HG02798 (cell line): ENCODE results near the gene ARID5A.
"Not testable (repeated sequence)": the region's sequence is repeated elsewhere in the genome, so short reads cannot be mapped to it uniquely, and the experiment has no call there.

Experiments
- ATAC-seq: cut with Tn5 transposase; IDR thresholded peaks from one replicate; pipeline ENCODE4 v1.9.1; 2021; ENCODE audit warnings: mild to moderate bottlenecking; ENCODE audit not compliant: unreplicated experiment, poor library complexity

ARID5A gene, protein sequence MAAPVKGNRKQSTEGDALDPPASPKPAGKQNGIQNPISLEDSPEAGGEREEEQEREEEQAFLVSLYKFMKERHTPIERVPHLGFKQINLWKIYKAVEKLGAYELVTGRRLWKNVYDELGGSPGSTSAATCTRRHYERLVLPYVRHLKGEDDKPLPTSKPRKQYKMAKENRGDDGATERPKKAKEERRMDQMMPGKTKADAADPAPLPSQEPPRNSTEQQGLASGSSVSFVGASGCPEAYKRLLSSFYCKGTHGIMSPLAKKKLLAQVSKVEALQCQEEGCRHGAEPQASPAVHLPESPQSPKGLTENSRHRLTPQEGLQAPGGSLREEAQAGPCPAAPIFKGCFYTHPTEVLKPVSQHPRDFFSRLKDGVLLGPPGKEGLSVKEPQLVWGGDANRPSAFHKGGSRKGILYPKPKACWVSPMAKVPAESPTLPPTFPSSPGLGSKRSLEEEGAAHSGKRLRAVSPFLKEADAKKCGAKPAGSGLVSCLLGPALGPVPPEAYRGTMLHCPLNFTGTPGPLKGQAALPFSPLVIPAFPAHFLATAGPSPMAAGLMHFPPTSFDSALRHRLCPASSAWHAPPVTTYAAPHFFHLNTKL

DNA sequence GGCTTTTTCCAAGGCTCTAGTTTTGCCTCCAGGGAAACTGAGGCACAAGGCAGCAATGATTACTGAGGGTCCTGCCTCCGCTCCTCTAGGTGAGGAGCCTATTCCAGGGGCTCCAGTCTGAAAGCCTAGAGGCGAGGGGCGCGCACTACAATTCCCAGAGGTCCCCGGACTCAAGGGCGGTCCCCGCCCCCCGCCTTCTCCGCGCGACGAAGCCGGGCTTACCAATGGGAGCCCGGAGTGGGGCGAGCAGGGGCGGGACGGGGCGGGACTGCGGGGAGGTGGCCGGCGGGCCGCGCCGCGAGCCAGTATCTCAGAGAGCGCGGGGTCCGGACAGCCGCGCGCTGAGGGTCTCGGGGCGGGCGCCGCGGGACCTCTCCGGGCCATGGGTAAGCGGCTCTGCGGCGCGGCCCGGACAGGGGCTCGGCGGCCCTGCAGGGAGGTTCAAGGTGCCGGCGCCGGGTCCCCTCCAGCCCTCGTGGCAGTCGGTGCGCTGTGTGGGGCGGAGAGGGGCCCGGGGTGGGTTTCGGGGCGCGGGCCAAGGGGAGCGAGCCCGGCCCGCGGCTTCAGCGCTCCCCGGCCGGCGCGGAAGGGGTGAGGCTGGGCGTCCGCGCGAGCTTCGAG, at the start of gene ARID5A:
TSS of gene ARID5A (plus strand) at position 308 of the 621 bp plus-strand sequence. CDS start at position 383, 75 bp downstream.
- peak; percentile 65 for ATAC-seq

DNA sequence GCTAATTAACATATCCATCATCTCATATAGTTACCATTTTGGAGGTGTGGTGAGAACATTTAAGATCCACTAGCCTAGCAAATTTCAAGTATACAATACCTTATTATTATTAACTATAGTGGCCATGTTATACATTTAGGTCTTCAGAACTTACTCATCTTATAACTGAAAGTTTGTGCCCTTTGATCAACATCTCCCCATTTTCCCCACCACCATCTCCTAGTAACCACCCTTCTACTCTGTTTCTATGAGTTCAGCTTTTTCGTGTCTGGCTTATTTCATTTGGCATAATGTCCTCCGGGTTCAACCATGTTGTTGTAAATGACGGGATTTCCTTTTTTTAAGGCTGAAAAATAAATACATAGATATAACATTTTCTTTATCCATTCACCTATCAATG, 47.3 kb upstream of the ARID5A start:
- ATAC-seq: no peak

DNA sequence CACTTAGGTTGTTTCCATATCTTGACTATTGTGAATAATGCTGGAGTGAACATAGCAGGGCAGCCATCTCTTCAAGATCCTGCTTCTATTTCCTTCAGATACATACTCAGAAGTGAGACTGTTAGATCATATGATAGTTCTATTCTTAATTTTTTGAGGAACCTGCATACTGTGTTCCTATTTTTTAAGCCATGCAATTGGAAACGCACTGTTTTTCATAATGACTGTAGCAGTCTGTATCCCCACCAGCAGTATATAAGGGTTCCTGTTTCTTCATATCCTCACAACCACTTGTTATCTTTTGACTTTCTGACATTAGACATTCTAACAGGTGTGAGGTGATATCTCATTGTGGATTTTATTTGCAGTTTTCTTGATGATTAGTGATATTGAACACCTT, 46.9 kb upstream of the ARID5A start:
- ATAC-seq: no peak

DNA sequence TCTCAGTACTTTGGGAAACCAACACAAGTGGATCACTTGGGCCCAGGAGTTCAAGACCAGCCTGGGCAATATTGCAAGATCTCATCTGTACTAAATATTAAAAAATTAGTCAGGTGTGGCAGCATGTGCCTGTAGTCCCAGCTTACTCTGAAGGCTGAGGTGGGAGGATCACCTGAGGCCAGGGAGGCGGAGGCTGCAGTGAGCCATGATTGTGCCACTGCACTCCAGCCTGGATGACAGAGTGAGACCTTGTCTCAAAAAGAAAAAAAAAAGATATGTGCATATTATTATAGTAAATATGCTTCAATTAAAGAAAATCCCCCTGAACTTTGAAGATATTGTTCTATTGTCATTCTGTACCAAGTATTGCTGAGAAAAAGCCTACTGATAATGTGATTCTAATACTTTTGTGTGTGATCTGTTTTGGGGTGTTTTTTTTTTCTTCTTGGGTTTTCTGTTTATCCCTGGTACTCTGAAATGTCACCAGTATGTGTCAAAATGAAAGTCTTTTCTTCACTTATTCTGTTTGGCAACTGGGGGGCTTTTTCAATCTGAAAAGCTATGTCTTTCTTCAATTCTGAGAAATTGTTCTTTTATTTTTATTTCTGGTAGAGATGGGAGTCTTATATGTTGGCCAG, 44.6 kb upstream of the ARID5A start:
- no peak for ATAC-seq

DNA sequence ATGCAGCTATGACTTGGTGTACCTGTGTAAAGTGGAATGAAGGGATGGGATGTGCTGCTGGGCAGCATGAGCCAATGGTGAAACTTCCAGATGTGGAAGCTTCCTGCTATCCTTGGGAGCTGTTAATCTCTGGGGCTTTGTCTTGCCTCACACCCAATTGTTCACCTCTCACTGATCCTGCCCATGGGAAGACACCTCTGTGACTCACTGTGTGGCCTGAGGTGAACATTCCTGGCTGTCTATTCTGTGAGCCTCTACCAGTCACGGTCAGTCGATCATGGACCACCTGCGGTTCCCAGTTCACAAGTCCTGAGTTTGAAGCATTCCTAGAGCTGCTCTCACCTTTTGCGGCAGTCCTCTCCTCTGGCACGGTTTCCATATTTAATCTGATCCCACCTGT, 43.5 kb upstream of the ARID5A start:
- no peak for ATAC-seq

DNA sequence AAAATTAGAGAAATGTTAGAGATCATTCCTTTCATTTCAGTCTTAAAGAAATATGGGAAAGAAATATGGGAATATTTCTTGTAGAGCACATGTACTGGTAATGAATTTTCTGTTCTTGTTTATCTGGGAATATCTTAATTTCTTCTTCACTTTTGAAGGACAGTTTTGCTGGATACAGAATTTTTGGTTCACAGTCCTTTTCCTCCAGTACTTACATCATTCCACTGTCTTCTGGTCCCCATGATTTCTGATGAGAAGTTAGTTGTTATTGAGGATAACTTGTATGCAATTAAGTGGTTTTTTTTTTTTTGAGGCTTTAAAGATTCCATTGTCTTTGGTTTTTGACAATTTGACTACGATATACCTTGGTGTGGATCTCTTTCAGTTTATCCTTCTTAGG, 42.4 kb upstream of the ARID5A start:
- ATAC-seq: no peak

DNA sequence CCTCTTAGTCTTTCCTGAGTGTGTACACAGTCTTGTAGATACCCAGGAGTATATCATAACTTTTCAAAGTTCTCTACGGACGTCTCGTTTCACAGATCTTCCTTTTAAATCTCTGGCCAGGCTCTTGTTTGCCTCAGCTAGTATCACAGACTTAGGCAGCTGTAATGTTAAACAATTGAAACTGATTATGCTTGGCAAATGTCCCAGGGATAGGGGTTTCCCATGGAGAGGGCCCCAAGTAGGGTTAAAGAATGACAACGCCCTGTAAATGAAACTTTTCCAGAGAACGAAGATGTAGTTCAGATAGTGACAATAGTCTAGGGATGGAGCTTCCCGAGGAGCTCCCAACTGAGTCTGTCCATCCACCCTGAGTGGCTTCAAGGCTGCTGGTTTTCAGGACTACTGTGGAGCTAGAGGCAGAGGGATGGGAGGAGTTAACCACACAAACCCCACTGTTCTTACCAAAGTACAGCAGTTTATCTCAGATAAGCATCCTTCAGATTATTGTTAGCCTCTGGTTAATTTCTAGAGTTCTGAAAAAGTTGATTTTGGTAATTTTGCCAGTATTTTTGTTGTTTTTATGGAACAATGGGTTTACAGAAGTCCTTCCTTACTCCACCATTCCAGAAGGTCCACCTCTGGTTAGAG, 40.4 kb upstream of the ARID5A start:
- ATAC-seq: no peak

DNA sequence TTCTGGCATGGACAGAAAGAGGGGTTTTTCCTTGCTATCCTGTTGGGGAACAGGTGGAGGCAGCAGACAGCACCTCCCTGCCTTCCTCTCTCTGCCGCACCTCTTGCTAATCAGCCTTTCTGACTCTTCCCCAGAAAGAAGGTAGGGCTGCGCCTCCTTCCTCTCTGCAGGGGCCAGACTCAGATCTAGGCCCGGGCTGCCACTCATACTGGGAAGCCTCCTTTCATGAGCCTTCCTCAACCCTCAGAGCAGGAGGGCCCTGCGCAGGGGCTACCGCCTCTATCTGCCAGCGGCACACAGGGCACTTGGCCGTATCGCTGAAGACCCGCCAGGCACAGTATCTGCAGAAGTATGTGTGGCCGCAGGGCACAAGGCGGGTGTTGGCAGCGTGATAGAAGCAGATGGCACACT, 38.5 kb upstream of the ARID5A start:
- ATAC-seq: no peak

DNA sequence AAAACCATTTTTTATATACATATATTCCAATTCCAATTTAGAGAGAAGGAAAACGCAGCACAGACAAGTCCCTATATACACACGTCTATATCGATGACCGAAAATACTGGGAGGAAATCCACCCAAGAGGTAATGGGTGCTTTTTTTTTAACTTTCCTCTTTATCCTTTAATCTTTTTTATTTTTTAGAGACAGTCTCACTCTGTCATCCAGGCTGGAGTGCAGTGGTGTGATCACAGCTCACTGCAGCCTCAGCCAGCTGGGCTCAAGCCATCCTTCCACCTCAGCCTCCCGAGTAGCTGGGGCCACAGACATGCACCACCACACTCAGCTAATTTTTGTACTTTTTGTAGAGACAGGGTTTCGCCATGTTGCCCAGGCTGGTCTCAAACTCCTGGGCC, 37.9 kb upstream of the ARID5A start:
- ATAC-seq: not testable (repeated sequence)

DNA sequence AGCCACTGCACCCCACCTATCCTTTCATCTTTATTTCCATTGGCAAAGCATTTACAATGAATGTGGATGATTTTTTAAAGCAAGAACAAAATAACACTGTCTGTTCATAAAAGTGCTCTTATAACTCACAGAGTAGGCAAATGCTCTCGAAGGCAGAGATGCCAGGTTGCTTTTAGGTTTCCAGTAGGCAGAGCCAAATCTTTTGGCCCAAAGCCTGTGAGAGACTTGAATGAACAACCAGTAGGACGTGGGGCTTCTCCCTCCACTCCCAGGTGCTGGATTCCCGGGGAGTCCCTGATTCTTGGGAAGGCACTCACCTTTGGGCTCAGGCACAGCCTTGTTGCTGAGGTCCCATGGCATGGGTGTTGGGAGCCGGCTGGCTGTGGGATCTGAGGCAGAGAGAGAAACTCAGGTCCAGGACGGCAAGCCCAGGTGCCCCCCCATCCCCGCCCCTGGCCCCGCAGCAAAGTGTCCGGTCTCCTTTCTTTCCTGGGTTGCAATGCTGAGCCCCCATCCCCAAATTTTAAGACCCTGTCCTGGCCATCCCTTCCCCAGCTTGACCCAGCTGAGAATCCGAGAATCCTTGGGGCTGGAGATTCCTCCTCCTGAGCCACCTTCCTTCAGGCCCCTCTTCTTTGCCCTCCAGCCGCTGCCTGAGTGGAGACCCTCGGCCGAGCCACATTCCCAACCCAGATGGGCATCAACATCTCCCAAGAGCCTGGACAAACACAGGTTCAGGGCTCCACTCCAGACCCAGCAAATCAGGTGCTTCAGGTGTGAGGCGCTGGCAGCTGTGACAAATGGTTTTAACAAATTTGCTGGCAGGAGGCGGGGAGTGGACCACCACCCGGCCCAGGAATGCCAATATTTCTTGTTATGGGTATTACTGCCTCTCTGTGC, 37.2 kb upstream of the ARID5A start:
- ATAC-seq: no peak

DNA sequence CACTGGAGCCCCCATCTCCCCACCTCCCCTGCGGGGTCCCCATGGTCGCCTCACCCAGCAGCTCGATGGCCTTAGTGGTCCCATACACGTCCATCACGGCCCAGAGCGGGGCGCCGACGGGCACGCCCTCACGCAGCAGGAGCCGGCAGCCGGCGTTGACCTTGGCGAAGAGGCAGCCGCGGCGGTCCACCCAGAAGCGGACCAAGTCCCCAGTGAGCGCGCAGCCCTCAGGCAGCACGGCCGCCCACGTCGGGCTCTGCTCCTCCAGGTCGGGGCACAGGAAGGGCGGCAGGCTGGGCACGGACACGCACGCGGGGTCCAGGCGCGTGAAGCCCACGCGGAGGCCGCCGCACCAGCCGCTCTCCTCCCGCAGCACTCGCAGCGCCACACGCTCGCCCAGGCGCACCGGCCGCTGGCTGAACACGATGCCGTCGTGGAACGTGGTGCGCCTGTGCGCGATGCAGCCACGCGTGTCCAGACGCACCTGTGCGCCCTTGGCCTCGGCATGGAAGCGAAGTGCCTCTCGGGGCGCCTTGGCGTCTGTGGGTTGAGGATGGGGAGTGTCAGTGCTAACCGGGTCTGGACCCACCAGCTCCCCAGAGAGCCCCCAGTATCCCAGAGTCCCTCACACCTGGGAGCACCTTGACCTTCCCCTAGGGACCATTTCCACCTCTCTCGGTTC, 36.0 kb upstream of the ARID5A start:
- ATAC-seq: no peak

DNA sequence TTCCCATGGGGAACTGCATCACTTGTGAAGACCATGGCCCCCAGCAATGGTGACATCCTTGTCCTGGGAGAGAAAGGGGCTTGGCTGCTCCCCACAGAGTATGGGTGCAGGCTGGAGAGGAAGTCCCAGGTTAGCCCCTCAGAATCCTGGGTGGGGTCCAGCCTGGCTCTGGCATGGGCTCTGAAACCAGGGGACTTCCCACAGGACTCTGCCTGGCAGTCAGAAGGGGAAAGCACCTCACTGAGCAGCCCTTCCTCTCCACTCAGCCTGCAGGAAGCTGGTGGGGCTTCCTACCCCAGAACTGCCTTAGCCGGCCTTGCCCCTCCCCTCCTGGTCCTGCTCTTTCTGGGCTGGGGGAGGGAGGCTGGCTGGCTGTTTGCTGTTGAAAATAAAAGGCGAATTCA, 35.1 kb upstream of the ARID5A start:
- ATAC-seq: no peak

DNA sequence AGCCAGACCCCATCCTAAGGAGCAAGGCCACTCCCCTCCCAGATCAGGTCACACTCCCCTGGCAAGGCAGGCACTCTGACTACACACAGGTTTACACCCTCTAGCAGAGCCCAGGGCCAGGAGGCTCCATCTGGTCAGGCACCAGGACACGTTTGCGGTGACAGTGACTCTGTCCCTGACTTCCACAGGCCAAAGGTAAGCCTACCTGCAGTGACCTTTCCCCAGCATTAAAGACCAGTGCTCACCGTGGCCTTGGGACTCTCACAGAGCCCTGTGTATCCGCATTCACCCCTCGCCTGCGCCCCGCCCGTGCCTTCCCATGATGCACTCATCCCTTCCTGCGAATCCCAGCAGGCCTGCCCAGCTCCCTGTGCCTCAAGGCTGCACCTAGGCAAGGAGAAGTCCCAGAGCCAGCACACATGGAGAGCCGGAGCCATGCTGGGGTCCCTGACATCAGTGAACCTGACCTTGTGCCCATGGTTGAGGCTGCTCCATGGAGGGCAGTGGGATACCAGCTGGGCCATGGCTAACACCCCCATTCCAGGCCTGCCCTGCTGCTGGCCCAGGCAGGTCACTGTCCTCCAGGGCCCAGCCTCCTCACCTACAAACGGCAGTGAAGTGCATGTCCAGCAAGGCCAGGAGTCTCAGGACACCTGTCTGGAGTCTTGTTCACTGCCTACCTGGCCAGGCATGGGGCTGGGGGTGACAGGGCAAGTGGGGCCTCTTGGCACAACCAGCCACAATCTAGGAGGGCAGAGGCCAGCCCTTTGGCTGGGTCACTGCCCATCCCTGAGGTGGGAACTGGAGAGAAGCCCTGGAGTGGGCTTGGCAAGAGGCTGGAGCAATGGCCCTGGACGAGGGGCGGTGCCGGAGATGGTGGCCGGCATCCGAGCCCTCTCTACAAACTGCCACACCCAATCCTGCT, 34.4 kb upstream of the ARID5A start:
- no peak for ATAC-seq

DNA sequence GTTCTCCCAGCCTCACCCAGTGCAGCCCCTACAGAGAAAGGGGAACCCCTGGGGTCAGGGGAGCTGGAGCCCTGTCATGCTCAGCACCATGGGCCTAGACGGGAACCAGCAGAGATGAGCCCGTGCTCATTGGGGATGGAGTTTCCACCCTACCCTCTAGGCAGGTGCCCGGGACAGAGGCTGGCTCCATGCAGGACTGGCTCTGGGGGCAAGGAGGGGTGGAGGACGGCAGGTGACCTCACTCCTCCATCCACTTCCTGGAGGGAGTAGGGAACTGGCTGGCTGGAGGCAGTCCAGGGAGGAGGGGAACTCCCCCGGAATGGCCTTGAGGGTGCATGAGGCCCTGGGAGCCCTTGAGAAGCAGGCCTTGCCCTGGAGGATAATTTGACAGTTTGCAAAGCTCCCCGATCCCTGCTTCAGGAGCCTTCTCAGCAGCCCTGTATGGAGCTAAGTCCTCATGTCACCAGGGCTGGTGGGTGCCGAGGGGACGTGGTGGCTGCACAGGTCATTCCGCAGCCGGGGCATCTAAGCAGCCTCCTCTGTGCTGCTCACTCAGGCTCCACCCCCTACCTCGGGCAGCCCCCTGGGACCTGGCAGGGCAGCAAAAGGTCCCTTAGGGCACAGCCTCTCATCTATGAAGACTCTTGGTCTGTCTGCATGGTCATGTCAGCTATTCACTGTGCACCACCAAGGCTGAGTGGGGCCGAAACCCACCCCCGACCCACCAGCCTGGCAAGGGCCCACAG, 33.5 kb upstream of the ARID5A start:
- no peak for ATAC-seq

DNA sequence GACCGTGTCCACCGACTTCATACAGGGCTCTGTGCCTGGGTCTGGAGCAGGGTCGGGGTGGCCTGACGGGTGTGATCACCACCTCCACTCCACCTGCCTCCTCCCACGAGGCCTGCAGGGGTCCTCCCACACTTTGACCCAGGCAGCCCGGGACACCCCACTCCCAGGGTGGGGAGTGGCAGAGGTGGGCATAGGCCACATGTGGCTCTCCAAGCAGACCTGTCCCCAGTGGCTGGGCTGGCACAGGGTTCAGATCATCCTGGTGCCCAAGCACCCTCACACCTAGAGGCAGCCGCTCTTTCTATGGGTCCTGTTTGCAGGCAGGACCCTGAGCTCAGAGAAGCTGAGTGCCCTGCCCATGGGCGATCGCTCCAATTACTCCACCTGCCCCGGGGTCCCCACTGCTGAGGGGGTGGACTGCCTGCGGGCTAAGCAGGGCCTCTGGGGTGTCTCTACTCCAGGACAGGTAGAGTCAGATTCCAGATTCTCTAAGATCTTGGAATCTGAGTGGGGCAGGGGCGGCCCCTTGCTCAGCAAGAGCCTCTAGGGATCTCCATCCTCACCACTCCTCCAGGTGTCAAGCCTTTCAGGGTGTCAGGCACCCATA, 32.8 kb upstream of the ARID5A start:
- ATAC-seq: no peak

DNA sequence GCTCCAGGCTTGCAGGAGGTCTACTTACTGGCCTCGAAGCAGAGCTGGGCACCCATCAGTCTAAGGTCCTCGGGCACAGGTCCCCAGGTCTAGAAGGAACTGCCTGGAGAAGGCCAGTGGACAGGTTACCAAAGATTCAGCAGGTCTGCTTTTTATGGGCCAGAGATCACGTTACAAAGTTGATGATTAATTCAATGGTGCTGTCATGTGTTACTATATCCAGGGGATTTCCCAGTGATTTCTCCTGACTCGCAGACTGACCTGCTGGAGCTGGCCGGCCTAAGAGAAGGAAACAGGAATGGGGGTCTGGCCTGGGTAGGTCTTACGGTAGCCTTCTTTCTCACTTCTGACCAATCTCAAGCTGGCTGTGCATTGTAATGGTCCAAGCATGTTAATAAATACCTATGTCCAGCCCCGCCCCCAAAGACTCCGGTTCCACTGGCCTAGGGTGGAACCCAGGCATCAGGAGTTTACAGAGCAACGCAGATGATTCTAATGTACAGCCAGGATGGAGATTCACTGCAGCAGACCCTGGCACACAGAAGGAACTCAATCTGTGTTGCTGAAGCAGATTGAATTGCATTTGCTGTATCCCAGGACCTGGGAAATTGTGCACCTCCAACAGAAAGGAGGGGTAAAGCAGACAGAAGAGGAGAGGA, 31.2 kb upstream of the ARID5A start, which contains the start of gene NEURL3:
TSS of gene NEURL3 (minus strand) at position 127 of the 659 bp plus-strand sequence. CDS start at position 56, 71 bp downstream.
- no peak for ATAC-seq
